ENCODE measurements around the gene CHRNA3. TPM values are rescaled to one million over a fixed set of nuclear protein-coding genes. Genes with fewer than 3 reads are reported as not detected.

CHRNA3 gene
- total RNA-seq, 4 donors from 2014 or later, result not detected

GRCh38 chr15:78627348-78627747, 6.6 kb upstream of the CHRNA3 start:
- no peak for DNase-seq (ENCODE audit: low spot score in 2 of 2)
- no peaks in the 10 kb centered on the region for H3K4me1 ChIP-seq
- TF ChIP-seq POLR2A (IDR thresholded peaks at IDR 0.05) (no peak), EP300 (IDR thresholded peaks at IDR 0.05) (no peak)
- TF ChIP-seq, protein P1, sequence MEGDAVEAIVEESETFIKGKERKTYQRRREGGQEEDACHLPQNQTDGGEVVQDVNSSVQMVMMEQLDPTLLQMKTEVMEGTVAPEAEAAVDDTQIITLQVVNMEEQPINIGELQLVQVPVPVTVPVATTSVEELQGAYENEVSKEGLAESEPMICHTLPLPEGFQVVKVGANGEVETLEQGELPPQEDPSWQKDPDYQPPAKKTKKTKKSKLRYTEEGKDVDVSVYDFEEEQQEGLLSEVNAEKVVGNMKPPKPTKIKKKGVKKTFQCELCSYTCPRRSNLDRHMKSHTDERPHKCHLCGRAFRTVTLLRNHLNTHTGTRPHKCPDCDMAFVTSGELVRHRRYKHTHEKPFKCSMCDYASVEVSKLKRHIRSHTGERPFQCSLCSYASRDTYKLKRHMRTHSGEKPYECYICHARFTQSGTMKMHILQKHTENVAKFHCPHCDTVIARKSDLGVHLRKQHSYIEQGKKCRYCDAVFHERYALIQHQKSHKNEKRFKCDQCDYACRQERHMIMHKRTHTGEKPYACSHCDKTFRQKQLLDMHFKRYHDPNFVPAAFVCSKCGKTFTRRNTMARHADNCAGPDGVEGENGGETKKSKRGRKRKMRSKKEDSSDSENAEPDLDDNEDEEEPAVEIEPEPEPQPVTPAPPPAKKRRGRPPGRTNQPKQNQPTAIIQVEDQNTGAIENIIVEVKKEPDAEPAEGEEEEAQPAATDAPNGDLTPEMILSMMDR (IDR thresholded peaks at IDR 0.05), result no peak
- H3K36me3 ChIP-seq, result no peaks in the 10 kb centered on the region
- H3K9me3 ChIP-seq, result no peaks in the 10 kb centered on the region
- no peak overlapping the region for H3K27ac ChIP-seq
- no peak overlapping the region for H3K4me3 ChIP-seq
- peaks cover 0 to 37% of the 10 kb centered on the region in 2 donors for H3K27me3 ChIP-seq
- WGBS, 2 donors, result 58 to 62% methylated on average over 8 of the region's 8 CpGs

DNA sequence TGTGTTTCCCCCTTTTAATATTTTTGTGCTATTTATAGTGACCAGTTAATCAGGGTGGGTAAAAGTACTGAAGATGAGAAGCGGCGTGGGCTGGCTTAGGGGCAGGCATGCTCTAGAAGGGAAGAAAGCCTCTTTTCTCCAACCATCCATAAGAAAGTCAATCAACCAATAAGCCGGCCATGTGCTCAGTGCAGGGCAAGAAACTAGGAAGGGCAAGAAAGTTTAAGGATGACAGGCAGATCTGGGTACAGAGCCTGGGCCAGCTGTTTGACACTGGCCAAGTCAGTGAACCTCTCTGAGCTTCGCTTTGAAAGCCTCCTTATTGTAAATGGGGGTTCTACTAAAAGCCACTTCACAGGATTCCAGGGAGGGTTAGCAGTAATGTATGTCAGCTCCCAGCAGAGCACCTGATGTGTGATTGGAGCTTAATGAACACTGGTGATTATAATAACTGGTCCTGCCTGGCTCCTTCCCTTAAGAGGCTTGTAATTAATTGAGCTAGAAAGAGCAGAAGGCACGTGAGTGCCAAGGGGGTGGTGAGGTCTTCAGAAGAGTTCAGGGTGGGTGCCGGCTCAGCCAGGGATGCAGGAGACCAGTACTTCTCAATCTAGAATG, 5.7 kb upstream of the CHRNA3 start:
- no peak overlapping the region for H3K4me3 ChIP-seq
- H3K27ac ChIP-seq, result no peak overlapping the region
- TF ChIP-seq POLR2A (IDR thresholded peaks at IDR 0.05), result no peak
- DNase-seq (ENCODE audit: low spot score in 2 of 2), result no peak
- WGBS, 2 donors, result 69 to 80% methylated on average over 6 of the region's 6 CpGs
- no peaks in the 10 kb centered on the region for H3K9me3 ChIP-seq
- H3K27me3 ChIP-seq, result peaks cover 0 to 46% of the 10 kb centered on the region in 2 donors
- H3K4me1 ChIP-seq, result no peaks in the 10 kb centered on the region
- no peaks in the 10 kb centered on the region for H3K36me3 ChIP-seq

DNA sequence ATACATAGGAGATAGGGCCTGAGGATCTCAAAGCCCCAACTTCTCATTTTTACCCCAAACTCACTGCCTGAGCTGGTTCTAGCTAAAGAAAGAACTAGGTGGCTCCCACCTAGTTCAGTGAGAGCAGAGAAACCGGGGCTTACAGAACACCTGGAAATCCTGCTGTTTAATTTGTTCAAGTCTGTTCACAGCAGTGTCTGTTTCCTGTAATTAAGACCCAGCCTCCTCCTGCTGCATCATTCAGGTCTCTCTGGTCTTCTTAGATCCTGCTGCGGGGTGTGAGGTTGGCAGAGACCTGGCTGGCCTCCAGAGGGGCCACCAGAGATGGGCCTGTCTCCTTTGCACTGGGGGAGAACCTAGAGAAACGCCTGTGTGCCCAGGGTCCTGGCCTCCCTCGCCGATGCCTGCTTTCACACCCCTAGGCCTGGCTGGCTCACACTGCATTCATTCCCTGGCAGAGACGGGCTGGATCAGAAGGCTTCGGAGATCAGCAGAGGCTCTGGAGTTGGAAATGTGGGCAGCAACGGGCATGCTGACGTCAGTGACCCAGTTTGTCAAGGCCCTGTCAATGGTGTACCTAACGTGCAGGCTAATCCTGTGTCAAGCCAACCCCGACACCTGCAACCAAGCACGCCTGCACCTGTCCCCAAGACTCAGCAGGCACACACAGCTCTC, 4.9 kb upstream of the CHRNA3 start:
- no peak for DNase-seq (ENCODE audit: low spot score in 2 of 2)
- Histone ChIP-seq H3K27me3 (peaks cover 0 to 54% of the 10 kb centered on the region in 2 donors), H3K36me3 (no peaks in the 10 kb centered on the region), H3K9me3 (no peaks in the 10 kb centered on the region), H3K27ac (no peak overlapping the region), H3K4me3 (no peak overlapping the region), H3K4me1 (peaks cover 0 to 5% (median 2%) of the 10 kb centered on the region in 4 donors)
- TF ChIP-seq, protein P1 (IDR thresholded peaks at IDR 0.05), result no peak
- no peak for TF ChIP-seq EP300 (IDR thresholded peaks at IDR 0.05)
- no peak for TF ChIP-seq POLR2A (IDR thresholded peaks at IDR 0.05)
- WGBS, 2 donors, result 56 to 67% methylated on average over 12 of the region's 12 CpGs

- DNase-seq (ENCODE audit: low spot score in 2 of 2), result no peak
- TF ChIP-seq, protein P1 (IDR thresholded peaks at IDR 0.05), result no peak
- TF ChIP-seq EP300 (IDR thresholded peaks at IDR 0.05) (no peak), POLR2A (IDR thresholded peaks at IDR 0.05) (no peak)
- Histone ChIP-seq H3K4me3 (no peak overlapping the region), H3K27ac (no peak overlapping the region), H3K27me3 (peaks cover 0 to 61% of the 10 kb centered on the region in 2 donors), H3K9me3 (no peaks in the 10 kb centered on the region), H3K36me3 (no peaks in the 10 kb centered on the region), H3K4me1 (peaks cover 0 to 13% (median 9%) of the 10 kb centered on the region in 4 donors)
- WGBS, 2 donors, result 77 to 81% methylated on average over 12 to 17 of the region's 17 CpGs
Observed at GRCh38 chr15:78624651-78625590, 4.1 kb upstream of the CHRNA3 start.

DNA sequence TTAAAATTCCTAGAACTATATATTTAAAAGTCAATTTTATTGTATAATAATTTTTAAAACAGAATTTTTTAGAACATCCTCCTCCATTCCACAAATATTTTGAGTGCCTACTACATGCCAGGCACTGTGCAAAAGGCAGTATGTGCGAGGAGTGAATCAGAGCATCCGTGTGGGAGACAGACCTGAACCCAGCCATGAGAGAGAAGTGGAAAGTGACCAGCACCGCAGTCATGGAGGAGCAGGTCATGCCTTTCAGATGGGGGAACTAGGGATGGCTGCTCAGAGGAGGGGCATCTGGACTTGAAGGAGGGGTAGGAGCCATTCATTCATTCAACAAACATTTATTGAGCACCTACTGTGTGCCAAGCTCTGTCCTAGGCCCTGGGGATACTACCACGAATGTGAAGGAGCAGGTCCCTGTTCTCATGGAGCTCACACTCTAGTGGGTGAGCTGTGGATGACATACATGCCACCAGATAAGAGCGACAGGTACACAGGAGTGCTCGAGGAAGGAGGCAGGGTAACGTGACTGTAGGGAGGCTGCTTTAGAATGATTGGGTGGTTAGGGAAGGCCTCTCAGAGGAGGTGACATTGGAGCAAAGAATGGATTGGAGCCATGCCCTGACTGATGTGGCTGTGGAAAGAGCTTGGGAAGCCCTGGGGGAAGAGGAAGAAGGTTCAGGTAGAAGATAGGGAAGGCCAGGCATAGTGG, 3.1 kb upstream of the CHRNA3 start:
- H3K27ac ChIP-seq, result no peak overlapping the region
- H3K9me3 ChIP-seq, result no peaks in the 10 kb centered on the region
- no peak for DNase-seq (ENCODE audit: low spot score in 2 of 2)
- H3K4me3 ChIP-seq, result no peak overlapping the region
- H3K27me3 ChIP-seq, result peaks cover 0 to 71% of the 10 kb centered on the region in 2 donors
- H3K4me1 ChIP-seq, result peaks cover 0 to 16% (median 11%) of the 10 kb centered on the region in 4 donors
- no peaks in the 10 kb centered on the region for H3K36me3 ChIP-seq
- whole genome bisulfite sequencing, 2 donors, result 84 to 86% methylated on average over 7 of the region's 7 CpGs
- no peak for TF ChIP-seq POLR2A (IDR thresholded peaks at IDR 0.05)
- TF ChIP-seq, protein P1 (IDR thresholded peaks at IDR 0.05), result no peak
- TF ChIP-seq EP300 (IDR thresholded peaks at IDR 0.05), result no peak

Measured in tibial nerve (tissue), 4 donors.